IMR-90 (cell line): ENCODE results near the gene RNF17. TPM values are rescaled to one million over a fixed set of nuclear protein-coding genes. Genes with fewer than 3 reads are reported as not detected.

Experiments
- ATAC-seq: fragments of 200-7000 bp; cut with Tn5 transposase; 2 replicates; pipeline ENCODE4 v1.9.1; 2020; ENCODE audit warnings: low read depth, mild to moderate bottlenecking, moderate library complexity
- BruUV-seq: library from RNA; stranded (reverse); fragments of 400-500 nt; replicated peaks from 2 replicates; lab custom pipeline; 2021; lab: Mats Ljungman, UMichigan
- CTCF ChIA-PET: fragments of 300-600 bp; formaldehyde crosslinking; extraction: SDS; loops from one replicate; lab custom pipeline; 2021; ENCODE audit warnings: antibody characterized with exemption; lab: Yijun Ruan, JAX
- POLR2A ChIA-PET: fragments of 300-600 bp; sonication (Branson Sonifier 250); formaldehyde crosslinking; loops from one replicate; lab custom pipeline; 2022; ENCODE audit warnings: antibody characterized with exemption; ENCODE audit not compliant: unreplicated experiment; lab: Charles Lee
- DNase-seq: peaks from one replicate; pipeline ENCODE4 v3.0.0; 2013
- H2AFZ ChIP-seq: replicated peaks from 2 replicates; pipeline ENCODE3; 2013; ENCODE audit warnings: low read length, mild to moderate bottlenecking; ENCODE audit not compliant: poor library complexity
- H2AK5ac ChIP-seq: 2 replicates; pipeline ENCODE4 v1.6.1; 2013; ENCODE audit warnings: low read depth, low read length, inconsistent platforms
- H2AK9ac ChIP-seq: replicated peaks from 2 replicates; pipeline ENCODE3; 2013; ENCODE audit warnings: mild to moderate bottlenecking, low read depth, low read length, moderate library complexity; ENCODE audit not compliant: poor library complexity
- H2BK120ac ChIP-seq: 2 replicates; pipeline ENCODE4 v1.6.1; 2013; ENCODE audit warnings: low read depth, low read length, inconsistent platforms
- H2BK15ac ChIP-seq: 3 replicates; pipeline ENCODE4 v1.6.1; 2013; ENCODE audit warnings: low read depth, low read length, inconsistent platforms
- H2BK20ac ChIP-seq: 2 replicates; pipeline ENCODE4 v1.6.1; 2013; ENCODE audit warnings: low read depth, mild to moderate bottlenecking, inconsistent platforms, low read length, moderate library complexity
- H2BK5ac ChIP-seq: 2 replicates; pipeline ENCODE4 v1.6.1; 2013; ENCODE audit warnings: mild to moderate bottlenecking, low read depth, low read length, inconsistent platforms; ENCODE audit not compliant: poor library complexity, severe bottlenecking
- H3K14ac ChIP-seq: replicated peaks from 2 replicates; pipeline ENCODE4 v1.6.1; 2013; ENCODE audit warnings: low read depth, low read length, inconsistent platforms
- H3K18ac ChIP-seq: 2 replicates; pipeline ENCODE4 v1.6.1; 2013; ENCODE audit warnings: low read depth, low read length, control low read depth
- H3K23ac ChIP-seq: 2 replicates; pipeline ENCODE4 v1.6.1; 2013; ENCODE audit warnings: low read depth, low read length, inconsistent platforms
- H3K27ac ChIP-seq: 2 replicates; pipeline ENCODE4 v1.5.1; 2013; ENCODE audit warnings: mild to moderate bottlenecking, control low read depth, low read length; ENCODE audit not compliant: insufficient read depth
- H3K27me3 ChIP-seq: 2 replicates; pipeline ENCODE4 v1.6.1; 2013; ENCODE audit warnings: low read length; ENCODE audit not compliant: control insufficient read depth, insufficient read depth
- H3K36me3 ChIP-seq: 2 replicates; pipeline ENCODE4 v1.6.1; 2013; ENCODE audit warnings: low read length, mixed read lengths; ENCODE audit not compliant: control insufficient read depth, insufficient read depth
- H3K4ac ChIP-seq: 2 replicates; pipeline ENCODE4 v1.6.1; 2013; ENCODE audit warnings: low read depth, low read length, inconsistent platforms
- H3K4me1 ChIP-seq: 2 replicates; pipeline ENCODE4 v1.6.1; 2013; ENCODE audit warnings: low read length, mixed read lengths; ENCODE audit not compliant: control insufficient read depth, insufficient read depth
- H3K4me2 ChIP-seq: 2 replicates; pipeline ENCODE4 v1.6.1; 2013; ENCODE audit warnings: low read depth, mild to moderate bottlenecking, control low read depth, low read length, moderate library complexity
- H3K4me3 ChIP-seq: 2 replicates; pipeline ENCODE4 v1.5.1; 2013; ENCODE audit warnings: low read depth, mild to moderate bottlenecking, control low read depth, low read length, moderate library complexity; ENCODE audit not compliant: insufficient read depth
- H3K56ac ChIP-seq: 2 replicates; pipeline ENCODE4 v1.6.1; 2013; ENCODE audit warnings: low read length, inconsistent platforms; ENCODE audit not compliant: insufficient read depth; ENCODE audit errors: extremely low read depth
- H3K79me1 ChIP-seq, 2 experiments: 2 replicates each; pipeline ENCODE4 v1.6.1; 2013; ENCODE audit warnings: low read length in 2 of 2, inconsistent platforms in 1 of 2, low read depth in 1 of 2
- H3K9ac ChIP-seq: 2 replicates; pipeline ENCODE4 v1.6.1; 2013; ENCODE audit warnings: low read depth, low read length, control low read depth
- H3K9me1 ChIP-seq: 2 replicates; pipeline ENCODE4 v1.6.1; 2013; ENCODE audit warnings: low read length, inconsistent platforms; ENCODE audit not compliant: insufficient read depth
- H3K9me3 ChIP-seq: 2 replicates; pipeline ENCODE4 v1.6.1; 2013; ENCODE audit warnings: low read length; ENCODE audit not compliant: control insufficient read depth, insufficient read depth
- H4K20me1 ChIP-seq: 2 replicates; pipeline ENCODE4 v1.6.1; 2013; ENCODE audit warnings: low read length, inconsistent platforms; ENCODE audit not compliant: insufficient read depth
- H4K5ac ChIP-seq: 2 replicates; pipeline ENCODE4 v1.6.1; 2013; ENCODE audit warnings: mild to moderate bottlenecking, low read depth, low read length, control low read depth
- H4K8ac ChIP-seq, 2 experiments: 2 replicates each; pipeline ENCODE4 v1.6.1; 2013; ENCODE audit warnings: low read depth in 2 of 2, low read length in 2 of 2, control low read depth in 1 of 2, inconsistent platforms in 1 of 2
- H4K91ac ChIP-seq: 2 replicates; pipeline ENCODE4 v1.6.1; 2013; ENCODE audit warnings: low read depth, low read length, inconsistent platforms; ENCODE audit not compliant: insufficient read depth
- BHLHE40 ChIP-seq: fragments of 150-350 bp; IDR thresholded peaks from 2 replicates; pipeline ENCODE4 v1.6.1; 2016; ENCODE audit warnings: mild to moderate bottlenecking, low read depth, low read length
- CEBPB ChIP-seq: IDR thresholded peaks from 2 replicates; pipeline ENCODE4 v1.6.1; 2012; ENCODE audit warnings: low read depth, low read length, improper control_type of control experiment
- CHD1 ChIP-seq: IDR thresholded peaks from 2 replicates; pipeline ENCODE4 v1.6.1; 2012; ENCODE audit warnings: low read depth, low read length, improper control_type of control experiment
- CTCF ChIP-seq: conservative IDR thresholded peaks from 2 replicates; pipeline ENCODE4 v1.5.1; 2012; ENCODE audit warnings: mild to moderate bottlenecking, low read depth, low read length, improper control_type of control experiment
- ELK1 ChIP-seq: fragments of 150-350 bp; IDR thresholded peaks from 2 replicates; pipeline ENCODE4 v1.6.1; 2016; ENCODE audit warnings: low read depth, mild to moderate bottlenecking, low read length, moderate library complexity, borderline replicate concordance
- FOS ChIP-seq: fragments of 150-350 bp; IDR thresholded peaks from 2 replicates; pipeline ENCODE4 v1.6.1; 2016; ENCODE audit warnings: low read depth, low read length
- MAFK ChIP-seq: IDR thresholded peaks from 2 replicates; pipeline ENCODE4 v1.6.1; 2012; ENCODE audit warnings: low read depth, low read length, improper control_type of control experiment
- MAZ ChIP-seq: IDR thresholded peaks from 2 replicates; pipeline ENCODE4 v1.6.1; 2012; ENCODE audit warnings: low read depth, mild to moderate bottlenecking, low read length, improper control_type of control experiment, moderate library complexity, borderline replicate concordance
- MXI1 ChIP-seq: IDR thresholded peaks from 2 replicates; pipeline ENCODE4 v1.6.1; 2012; ENCODE audit warnings: low read depth, mild to moderate bottlenecking, low read length, moderate library complexity, borderline replicate concordance
- NFE2L2 ChIP-seq: fragments of 150-350 bp; IDR thresholded peaks from 2 replicates; pipeline ENCODE4 v1.6.1; 2016; ENCODE audit warnings: low read depth, mild to moderate bottlenecking, low read length
- POLR2A ChIP-seq: IDR thresholded peaks from 2 replicates; pipeline ENCODE4 v1.6.1; 2012; ENCODE audit warnings: mild to moderate bottlenecking, low read depth, low read length
- RAD21 ChIP-seq: IDR thresholded peaks from 2 replicates; pipeline ENCODE4 v1.6.1; 2012; ENCODE audit warnings: low read length, improper control_type of control experiment
- RCOR1 ChIP-seq: IDR thresholded peaks from 2 replicates; pipeline ENCODE4 v1.6.1; 2012; ENCODE audit warnings: mild to moderate bottlenecking, low read length, improper control_type of control experiment; ENCODE audit not compliant: insufficient replicate concordance
- RFX5 ChIP-seq: IDR thresholded peaks from 2 replicates; pipeline ENCODE4 v1.8.0; 2012; ENCODE audit warnings: low read depth, mild to moderate bottlenecking, low read length, moderate library complexity
- SMC3 ChIP-seq: fragments of 150-350 bp; IDR thresholded peaks from 2 replicates; pipeline ENCODE4 v1.6.1; 2016; ENCODE audit warnings: low read depth, mild to moderate bottlenecking, antibody characterized with exemption, low read length, moderate library complexity
- USF2 ChIP-seq: fragments of 150-350 bp; IDR thresholded peaks from 2 replicates; pipeline ENCODE4 v1.6.1; 2017; ENCODE audit warnings: mild to moderate bottlenecking, antibody characterized with exemption, low read length, low read depth
- WGBS, 2 experiments: methylation state at CpG; one replicate each; pipeline versions ENCODE4 v1.1.5 to v1.1.7; 2013; ENCODE audit warnings: missing lambda C conversion rate in 2 of 2; ENCODE audit not compliant: insufficient read length in 1 of 2; ENCODE audit errors: extremely low coverage in 2 of 2; 5-methylcytosine and 5-hydroxymethylcytosine counted together
- dilution Hi-C: fragments of 300-500 bp; cut with HindIII; formaldehyde crosslinking; loops from one replicate; pipeline ENCODE4 v1.14.3; 2018; ENCODE audit warnings: low sequenced_read_pairs; ENCODE audit not compliant: unreplicated experiment
- in situ Hi-C: fragments of 300-500 bp; cut with MboI; formaldehyde crosslinking; loops from 3 replicates; pipeline ENCODE4 v1.14.3; 2019; ENCODE audit warnings: low sequenced_read_pairs, inconsistent platforms, mixed read lengths
- intact Hi-C: fragments of 100-400 bp; cut with micrococcal nuclease; formaldehyde crosslinking; loops from 2 replicates; pipeline ENCODE4 v1.10.0; 2022
- polyA plus RNA-seq, 3 experiments: library from polyadenylated mRNA; depleted of rRNA; stranded (reverse); fragments of >200 nt; gene quantifications; 2 replicates each; pipeline ENCODE4 v1.2.3, GENCODE V29; 2012; ENCODE audit warnings: low replicate concordance in 1 of 3
- total RNA-seq: library from RNA; depleted of rRNA; stranded (reverse); fragments of >200 nt; gene quantifications from 2 replicates; pipeline ENCODE4 v1.2.3, GENCODE V29; 2012

The RNF17 gene
- total and polyA plus RNA-seq, 2 of the 4 experiments (the other 2 are of a cell fraction), result 0.03 to 0.18 TPM

- Histone ChIP-seq H3K27me3 (no peaks in the 10 kb centered on the region), H4K20me1 (no peaks in the 10 kb centered on the region), H2BK120ac (no peak overlapping the region), H4K8ac (no peak overlapping the region), H3K9me1 (peaks cover 5% of the 10 kb centered on the region; the same call in 1 of the 2 replicates), H2AK5ac (no peak overlapping the region), H3K27ac (no peak overlapping the region), H2AK9ac (no peak overlapping the region), H2BK5ac (no peak overlapping the region), H3K9me3 (no peaks in the 10 kb centered on the region), H2AFZ (no peak overlapping the region), H3K23ac (no peak overlapping the region), H2BK15ac (no peak overlapping the region), H3K4me2 (no peak overlapping the region), H2BK20ac (no peak overlapping the region), H3K14ac (no peak overlapping the region), H3K4me1 (peaks cover 3% of the 10 kb centered on the region; the same call in 1 of the 2 replicates), H3K36me3 (peaks cover 13% of the 10 kb centered on the region), H3K9ac (no peak overlapping the region), H4K91ac (no peak overlapping the region), H3K18ac (no peak overlapping the region), H3K4ac (no peak overlapping the region), H3K56ac (no peak overlapping the region), H3K79me1 (peaks cover 15% of the 10 kb centered on the region in 2 experiments), H4K5ac (no peak overlapping the region), H3K4me3 (no peak overlapping the region)
- in situ Hi-C loops (no loop called here), dilution Hi-C loops (no loop called here), intact Hi-C loops (no loop called here)
- no peak for ATAC-seq
- BruUV-seq, result no TSS peak
- DNase-seq, result no peak
- no peak for TF ChIP-seq FOS
- no peak for TF ChIP-seq BHLHE40
- no peak for TF ChIP-seq SMC3
- no peak for TF ChIP-seq POLR2A
- TF ChIP-seq CHD1, result no peak
- no peak for TF ChIP-seq ELK1
- TF ChIP-seq NFE2L2, result no peak
- TF ChIP-seq MXI1, result no peak
- no peak for TF ChIP-seq RAD21
- TF ChIP-seq RCOR1, result no peak
- no peak for TF ChIP-seq CTCF
- no peak for TF ChIP-seq USF2
- TF ChIP-seq MAFK, result no peak
- TF ChIP-seq MAZ, result no peak
- TF ChIP-seq CEBPB, result no peak
- no peak for TF ChIP-seq RFX5
- CTCF ChIA-PET, result no interaction called here
- POLR2A ChIA-PET, result no interaction called here
- WGBS, 2 experiments, result 100% methylated on average over 1 to 2 of the region's 7 CpGs
Observed at GRCh38 chr13:24906268-24906667, 142.3 kb downstream of the RNF17 start.
